A549 (cell line): ENCODE data around the gene PLEKHA1. TPM values are rescaled to one million over a fixed set of nuclear protein-coding genes. Genes with fewer than 3 reads are reported as not detected.

ENCODE experiments used
- ATAC-seq, 2 experiments: fragments of 200-7000 bp in 1 of 2; fragments of >200 bp in 1 of 2; cut with Nextera tagmentation in 1 of 2; cut with Tn5 transposase in 1 of 2; 3 replicates each; pipeline versions ENCODE4 v1.8.0 to v1.9.1; 2018 to 2020; ENCODE audit warnings: mild to moderate bottlenecking in 1 of 2, moderate library complexity in 1 of 2
- CTCF ChIA-PET: fragments of 300-600 bp; sonication (Branson Sonifier 250); formaldehyde crosslinking; extraction: SDS; loops from one replicate; lab custom pipeline; 2021; ENCODE audit warnings: antibody characterized with exemption, inconsistent platforms; lab: Yijun Ruan, JAX
- POLR2A ChIA-PET: fragments of 350-600 bp; formaldehyde crosslinking; extraction: SDS; loops from one replicate; lab custom pipeline; 2021; ENCODE audit warnings: antibody characterized with exemption, inconsistent platforms; lab: Yijun Ruan, JAX
- DNase-seq, 2 experiments: peaks; one replicate each; pipeline versions ENCODE4 v3.0.0 to v3.0.0-alpha.2; 2011 to 2016; ENCODE audit warnings: low read depth in 1 of 2, low spot score in 1 of 2
- FAIRE-seq: peaks from 2 replicates; lab custom pipeline; 2011; peaks lifted over from hg19 to GRCh38; lab: Jason Lieb, UNC
- H3K27ac ChIP-seq, 2 experiments: fragments of >200 bp; sonication (Bioruptor Twin); formaldehyde crosslinking; 3 replicates each; pipeline ENCODE4 v1.5.1; 2016 to 2017
- H3K4me1 ChIP-seq: fragments of >200 bp; sonication (Bioruptor Twin); formaldehyde crosslinking; 3 replicates; pipeline ENCODE4 v1.6.1; 2016
- H3K4me2 ChIP-seq: fragments of >200 bp; sonication (Bioruptor Twin); formaldehyde crosslinking; 3 replicates; pipeline ENCODE4 v1.6.1; 2016
- H3K4me3 ChIP-seq: fragments of >200 bp; sonication (Bioruptor Twin); formaldehyde crosslinking; 3 replicates; pipeline ENCODE4 v1.5.1; 2016
- H3K9me3 ChIP-seq: fragments of >200 bp; sonication (Bioruptor Twin); formaldehyde crosslinking; 3 replicates; pipeline ENCODE4 v1.6.1; 2016
- CBX2 ChIP-seq: fragments of 200-600 bp; sonication (generic); IDR thresholded peaks from 2 replicates; pipeline ENCODE4 v1.6.1; 2016; ENCODE audit warnings: low read depth, mild to moderate bottlenecking, borderline replicate concordance
- CBX8 ChIP-seq: fragments of 200-600 bp; sonication (generic); IDR thresholded peaks from 2 replicates; pipeline ENCODE4 v1.6.1; 2016
- FOSB ChIP-seq: fragments of 250-450 bp; sonication (Bioruptor Pico); IDR thresholded peaks from 2 replicates; pipeline ENCODE4 v1.5.0; 2020; ENCODE audit warnings: mild to moderate bottlenecking, moderate library complexity
- FOSL2 ChIP-seq, 2 experiments: fragments of 450-650 bp in 1 of 2; fragments of >200 bp in 1 of 2; sonication (Bioruptor Twin) in 1 of 2; formaldehyde crosslinking; IDR thresholded peaks; 2 replicates each; pipeline versions ENCODE4 v1.5.0 to v1.6.1; 2016 to 2020; ENCODE audit warnings: mild to moderate bottlenecking in 1 of 2, moderate library complexity in 1 of 2
- HOXB13 ChIP-seq: fragments of 250-450 bp; sonication (Bioruptor Pico); IDR thresholded peaks from 2 replicates; pipeline ENCODE4 v1.5.0; 2020; ENCODE audit warnings: low read depth, mild to moderate bottlenecking, moderate library complexity
- MAX ChIP-seq: IDR thresholded peaks from 2 replicates; pipeline ENCODE4 v1.6.1; 2012
- PBX3 ChIP-seq: IDR thresholded peaks from 2 replicates; pipeline ENCODE4 v1.6.1; 2012
- PHF8 ChIP-seq: fragments of 200-600 bp; sonication (generic); IDR thresholded peaks from 2 replicates; pipeline ENCODE4 v1.6.1; 2016; ENCODE audit warnings: low read depth, mild to moderate bottlenecking, antibody characterized with exemption, moderate library complexity, borderline replicate concordance
- POLR2AphosphoS2 ChIP-seq: conservative IDR thresholded peaks from 2 replicates; pipeline ENCODE4 v1.6.1; 2012; ENCODE audit warnings: low read length, improper control_type of control experiment, inconsistent platforms
- RAD21 ChIP-seq, 2 experiments: fragments of >200 bp in 1 of 2; sonication (Bioruptor Twin) in 1 of 2; formaldehyde crosslinking in 1 of 2; IDR thresholded peaks in 1 of 2; conservative IDR thresholded peaks in 1 of 2; 2 replicates in 1 of 2; 3 replicates in 1 of 2; pipeline ENCODE4 v1.6.1; 2012 to 2018; ENCODE audit warnings: inconsistent platforms in 1 of 2
- RNF2 ChIP-seq: fragments of 200-600 bp; sonication (generic); IDR thresholded peaks from 2 replicates; pipeline ENCODE4 v1.6.1; 2016; ENCODE audit warnings: low read depth, mild to moderate bottlenecking, antibody characterized with exemption, moderate library complexity, borderline replicate concordance
- SMC3 ChIP-seq: fragments of >200 bp; sonication (Bioruptor Twin); formaldehyde crosslinking; IDR thresholded peaks from 3 replicates; pipeline ENCODE4 v1.6.1; 2018; ENCODE audit warnings: inconsistent platforms
- ZC3H11A ChIP-seq: fragments of 450-650 bp; IDR thresholded peaks from 2 replicates; pipeline ENCODE4 v1.6.1; 2014; ENCODE audit warnings: antibody characterized with exemption, mild to moderate bottlenecking
- ZFP36 ChIP-seq: fragments of 450-650 bp; IDR thresholded peaks from 2 replicates; pipeline ENCODE4 v1.6.1; 2014; ENCODE audit warnings: borderline replicate concordance; ENCODE audit not compliant: partially characterized antibody
- ZNF302 ChIP-seq: fragments of 250-450 bp; sonication (Bioruptor Pico); IDR thresholded peaks from 2 replicates; pipeline ENCODE4 v1.9.0; 2021; ENCODE audit warnings: inconsistent platforms, mild to moderate bottlenecking, moderate library complexity
- whole genome bisulfite sequencing: methylation state at CpG from one replicate; pipeline ENCODE4 v1.1.6; 2017; ENCODE audit errors: missing lambda C conversion rate; 5-methylcytosine and 5-hydroxymethylcytosine counted together
- polyA plus RNA-seq, 4 experiments: library from polyadenylated mRNA; depleted of rRNA in 3 of 4; stranded (reverse); fragments of >200 nt; fragmentation: RNase III in 1 of 4; extraction: RNeasy Plus Mini Kit Qiagen cat#74134 plus additional on column Dnase treatment in 1 of 4; gene quantifications; 2 replicates in 3 of 4; 3 replicates in 1 of 4; pipeline ENCODE4 v1.2.3, GENCODE V29; 2011 to 2017
- TF ChIP-seq, protein P1 (sequence below): fragments of 450-650 bp; IDR thresholded peaks from 2 replicates; pipeline ENCODE4 v1.6.1; 2014; ENCODE audit warnings: antibody characterized with exemption
- TF ChIP-seq, protein P2 (sequence below): fragments of >200 bp; sonication (Bioruptor Twin); formaldehyde crosslinking; IDR thresholded peaks from 3 replicates; pipeline ENCODE4 v1.5.1; 2016
- TF ChIP-seq, protein P3 (sequence below): fragments of 150-350 bp; IDR thresholded peaks from 2 replicates; pipeline ENCODE4 v1.6.1; 2014; ENCODE audit warnings: low read depth, mild to moderate bottlenecking, low read length

Gene PLEKHA1
- polyA plus RNA-seq, 2 of the 4 experiments (the other 2 are of a cell fraction), result 26.7 to 62.4 TPM

DNA sequence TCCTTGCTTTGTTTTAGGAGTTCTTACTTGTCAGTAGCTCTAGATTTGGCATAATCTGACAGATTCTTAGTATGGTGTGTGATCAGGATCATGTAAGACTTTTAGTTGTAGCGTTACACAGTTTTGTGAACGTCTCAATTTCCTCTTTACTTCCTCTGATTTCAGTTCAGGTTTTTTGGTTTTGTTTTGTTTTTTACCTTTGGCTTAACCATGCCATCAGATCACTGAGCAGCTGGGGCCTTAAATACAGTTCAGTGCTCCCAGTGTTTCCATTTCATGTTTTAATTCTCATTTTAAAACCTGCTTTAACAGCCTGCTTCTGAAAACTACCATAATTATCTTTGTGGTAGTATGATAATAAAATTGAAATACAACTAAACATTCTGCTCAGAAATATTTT, 52.8 kb downstream of the PLEKHA1 start:
- ChIA-PET POLR2A (no interaction called here), CTCF (interaction anchor here (0.6 to 9.8 kb wide), 2 partner anchors 93 to 131 kb away, joined by 3 to 145 read pairs; no protein-coding TSS in a partner anchor)
- Histone ChIP-seq H3K27ac (no peak overlapping the region), H3K4me1 (no peaks in the 10 kb centered on the region), H3K4me3 (no peak overlapping the region), H3K4me2 (no peak overlapping the region), H3K9me3 (no peaks in the 10 kb centered on the region)
- 85% methylated on average over 2 of the region's 2 CpGs for WGBS
- ATAC-seq (no peak), DNase-seq (no peak), FAIRE-seq (no peak)
- no peak for TF ChIP-seq CBX8
- no peak for TF ChIP-seq PHF8
- TF ChIP-seq, protein P1, sequence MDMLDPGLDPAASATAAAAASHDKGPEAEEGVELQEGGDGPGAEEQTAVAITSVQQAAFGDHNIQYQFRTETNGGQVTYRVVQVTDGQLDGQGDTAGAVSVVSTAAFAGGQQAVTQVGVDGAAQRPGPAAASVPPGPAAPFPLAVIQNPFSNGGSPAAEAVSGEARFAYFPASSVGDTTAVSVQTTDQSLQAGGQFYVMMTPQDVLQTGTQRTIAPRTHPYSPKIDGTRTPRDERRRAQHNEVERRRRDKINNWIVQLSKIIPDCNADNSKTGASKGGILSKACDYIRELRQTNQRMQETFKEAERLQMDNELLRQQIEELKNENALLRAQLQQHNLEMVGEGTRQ, result no peak
- no peak for TF ChIP-seq POLR2AphosphoS2
- no peak for TF ChIP-seq FOSB (CRISPR knock-in tag)

DNA sequence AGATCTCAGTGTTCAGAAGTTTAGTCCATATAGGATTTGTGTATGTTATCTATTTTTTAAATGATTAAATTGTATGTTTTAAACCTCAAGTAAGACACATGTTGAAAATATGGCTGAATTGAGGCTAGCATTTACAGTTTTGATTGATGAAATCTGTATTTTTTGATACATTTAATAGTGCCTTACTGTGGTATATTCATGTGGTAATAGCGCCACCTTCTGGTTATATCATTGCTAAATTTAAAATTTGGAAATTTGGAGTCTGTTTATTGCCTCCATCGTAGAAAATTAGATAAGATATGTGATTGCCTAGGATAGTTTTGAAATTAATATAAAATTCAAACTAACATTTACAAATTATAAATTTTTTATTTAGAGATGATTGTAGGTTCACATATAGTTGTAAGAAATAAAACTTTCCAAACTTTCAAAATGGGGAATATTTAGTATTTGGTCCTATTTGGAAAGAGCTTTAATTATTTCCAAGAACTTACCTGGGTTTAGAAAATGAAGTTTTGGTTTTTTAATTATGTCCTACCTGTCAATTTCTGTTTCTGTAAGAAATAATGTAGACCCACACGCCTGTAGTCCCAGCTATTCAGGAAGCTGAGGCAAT, 60.8 kb downstream of the PLEKHA1 start:
- no peak overlapping the region for H3K27ac ChIP-seq
- DNase-seq, result peak; percentile 36 to 48
- CTCF ChIA-PET, result interaction anchor here (0.5 to 9.8 kb wide), 54 partner anchors 10 to 1899 kb away, joined by 3 to 145 read pairs (median 4); partner anchors contain the start of gene BTBD16
- no peak overlapping the region for H3K4me2 ChIP-seq
- no peaks in the 10 kb centered on the region for H3K4me1 ChIP-seq
- TF ChIP-seq RAD21 (conservative IDR thresholded peaks at IDR 0.05 in 1 of 2, IDR thresholded peaks at IDR 0.05 in 1 of 2) (peak; percentile 90 to 94), ZFP36 (no peak), FOSB (CRISPR knock-in tag) (no peak), ZNF302 (CRISPR knock-in tag) (no peak), PBX3 (no peak), HOXB13 (CRISPR knock-in tag) (no peak), ZC3H11A (no peak), POLR2AphosphoS2 (no peak), MAX (no peak), CBX2 (no peak), RNF2 (no peak), SMC3 (peak; percentile 93), FOSL2 (IDR thresholded peaks at IDR 0.05) (no peak), FOSL2 (CRISPR knock-in tag; IDR thresholded peaks at IDR 0.05) (no peak)
- TF ChIP-seq, protein P2, sequence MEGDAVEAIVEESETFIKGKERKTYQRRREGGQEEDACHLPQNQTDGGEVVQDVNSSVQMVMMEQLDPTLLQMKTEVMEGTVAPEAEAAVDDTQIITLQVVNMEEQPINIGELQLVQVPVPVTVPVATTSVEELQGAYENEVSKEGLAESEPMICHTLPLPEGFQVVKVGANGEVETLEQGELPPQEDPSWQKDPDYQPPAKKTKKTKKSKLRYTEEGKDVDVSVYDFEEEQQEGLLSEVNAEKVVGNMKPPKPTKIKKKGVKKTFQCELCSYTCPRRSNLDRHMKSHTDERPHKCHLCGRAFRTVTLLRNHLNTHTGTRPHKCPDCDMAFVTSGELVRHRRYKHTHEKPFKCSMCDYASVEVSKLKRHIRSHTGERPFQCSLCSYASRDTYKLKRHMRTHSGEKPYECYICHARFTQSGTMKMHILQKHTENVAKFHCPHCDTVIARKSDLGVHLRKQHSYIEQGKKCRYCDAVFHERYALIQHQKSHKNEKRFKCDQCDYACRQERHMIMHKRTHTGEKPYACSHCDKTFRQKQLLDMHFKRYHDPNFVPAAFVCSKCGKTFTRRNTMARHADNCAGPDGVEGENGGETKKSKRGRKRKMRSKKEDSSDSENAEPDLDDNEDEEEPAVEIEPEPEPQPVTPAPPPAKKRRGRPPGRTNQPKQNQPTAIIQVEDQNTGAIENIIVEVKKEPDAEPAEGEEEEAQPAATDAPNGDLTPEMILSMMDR, result peak; percentile 87
- TF ChIP-seq, protein P3, sequence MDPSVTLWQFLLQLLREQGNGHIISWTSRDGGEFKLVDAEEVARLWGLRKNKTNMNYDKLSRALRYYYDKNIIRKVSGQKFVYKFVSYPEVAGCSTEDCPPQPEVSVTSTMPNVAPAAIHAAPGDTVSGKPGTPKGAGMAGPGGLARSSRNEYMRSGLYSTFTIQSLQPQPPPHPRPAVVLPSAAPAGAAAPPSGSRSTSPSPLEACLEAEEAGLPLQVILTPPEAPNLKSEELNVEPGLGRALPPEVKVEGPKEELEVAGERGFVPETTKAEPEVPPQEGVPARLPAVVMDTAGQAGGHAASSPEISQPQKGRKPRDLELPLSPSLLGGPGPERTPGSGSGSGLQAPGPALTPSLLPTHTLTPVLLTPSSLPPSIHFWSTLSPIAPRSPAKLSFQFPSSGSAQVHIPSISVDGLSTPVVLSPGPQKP, result no peak
- TF ChIP-seq, all 56 proteins: peak for 3
- H3K9me3 ChIP-seq, result no peaks in the 10 kb centered on the region
- no peak overlapping the region for H3K4me3 ChIP-seq
- peak; percentile 8 to 72; a peak in 4 of 6 replicates for ATAC-seq
- POLR2A ChIA-PET, result no interaction called here
- peak; percentile 88 for FAIRE-seq
- 27% methylated on average over 3 of the region's 3 CpGs for WGBS
